SK-N-SH (cell line): ENCODE results near the gene IMPG1. TPM values are rescaled to one million over a fixed set of nuclear protein-coding genes. Genes with fewer than 3 reads are reported as not detected.

Experiments used
- CTCF ChIA-PET: fragments of 300-600, 350-600 bp; formaldehyde crosslinking; extraction: SDS; loops from one replicate; lab custom pipeline; 2021; lab: Yijun Ruan, JAX
- POLR2A ChIA-PET: fragments of 350-600 bp; sonication (Branson Sonifier 250); formaldehyde crosslinking; extraction: SDS; loops from one replicate; lab custom pipeline; 2020; ENCODE audit warnings: antibody characterized with exemption, inconsistent platforms; lab: Yijun Ruan, JAX
- DNase-seq: peaks from one replicate; pipeline ENCODE4 v3.0.0; 2012
- H2AFZ ChIP-seq: fragments of 200-600 bp; sonication (generic); 2 replicates; pipeline ENCODE4 v1.8.1; 2016; ENCODE audit warnings: antibody characterized with exemption, mild to moderate bottlenecking, low read depth
- H3F3A ChIP-seq: fragments of 200-600 bp; sonication (generic); replicated peaks from 2 replicates; pipeline ENCODE3; 2016; ENCODE audit warnings: antibody characterized with exemption, mild to moderate bottlenecking; ENCODE audit not compliant: insufficient read depth
- H3K27ac ChIP-seq, 2 experiments: fragments of 200-500 bp in 1 of 2; fragments of 200-600 bp in 1 of 2; sonication (Bioruptor generic) in 1 of 2; sonication (generic), shearing (Covaris generic) in 1 of 2; 2 replicates each; pipeline versions ENCODE4 v1.5.1 to v1.6.1; 2014 to 2016; ENCODE audit warnings: low read depth in 2 of 2, inconsistent platforms in 1 of 2, low read length in 1 of 2, mild to moderate bottlenecking in 1 of 2, mixed read lengths in 1 of 2
- H3K27me3 ChIP-seq: fragments of 200-600 bp; sonication (generic), shearing (Covaris generic); 2 replicates; pipeline ENCODE4 v1.6.1; 2016; ENCODE audit warnings: mixed run types; ENCODE audit not compliant: insufficient read depth
- H3K36me3 ChIP-seq, 2 experiments: fragments of 200-500 bp in 1 of 2; fragments of 200-600 bp in 1 of 2; sonication (Bioruptor generic) in 1 of 2; sonication (generic) in 1 of 2; replicated peaks in 1 of 2; 2 replicates each; pipeline versions ENCODE3 to v1.5.1; 2014 to 2016; ENCODE audit warnings: low read length in 1 of 2, mild to moderate bottlenecking in 1 of 2; ENCODE audit not compliant: insufficient read depth in 2 of 2, control insufficient read depth in 1 of 2
- H3K4me1 ChIP-seq, 2 experiments: fragments of 200-500 bp in 1 of 2; fragments of 200-600 bp in 1 of 2; sonication (Bioruptor generic) in 1 of 2; sonication (generic), shearing (Covaris generic) in 1 of 2; 2 replicates each; pipeline versions ENCODE4 v1.5.1 to v1.6.1; 2014 to 2016; ENCODE audit warnings: low read depth in 1 of 2, low read length in 1 of 2, mixed run types in 1 of 2; ENCODE audit not compliant: insufficient read depth in 2 of 2, control insufficient read depth in 1 of 2
- H3K4me2 ChIP-seq: fragments of 200-600 bp; sonication (generic), shearing (Covaris generic); 2 replicates; pipeline ENCODE4 v1.6.1; 2017; ENCODE audit warnings: mixed run types
- H3K4me3 ChIP-seq, 2 experiments: fragments of 200-500 bp in 1 of 2; fragments of 200-600 bp in 1 of 2; sonication (Bioruptor generic) in 1 of 2; sonication (generic), shearing (Covaris generic) in 1 of 2; 2 replicates each; pipeline versions ENCODE4 v1.5.1 to v1.8.1; 2014 to 2016; ENCODE audit warnings: low read depth in 2 of 2, inconsistent platforms in 1 of 2, low read length in 1 of 2, mild to moderate bottlenecking in 1 of 2, mixed read lengths in 1 of 2, moderate library complexity in 1 of 2
- H3K79me2 ChIP-seq: fragments of 200-600 bp; sonication (generic); 2 replicates; pipeline ENCODE4 v1.8.1; 2017; ENCODE audit warnings: mild to moderate bottlenecking; ENCODE audit not compliant: insufficient read depth
- H3K9ac ChIP-seq: fragments of 200-600 bp; sonication (generic); 2 replicates; pipeline ENCODE4 v1.6.1; 2017; ENCODE audit warnings: mixed run types
- H3K9me2 ChIP-seq: fragments of 200-600 bp; sonication (generic); 2 replicates; pipeline ENCODE4 v1.6.1; 2017; ENCODE audit warnings: mixed run types
- H3K9me3 ChIP-seq: fragments of 200-600 bp; sonication (generic); 2 replicates; pipeline ENCODE4 v1.6.1; 2017; ENCODE audit warnings: mixed run types, mild to moderate bottlenecking, moderate library complexity
- H4K20me1 ChIP-seq: fragments of 200-600 bp; sonication (generic); 2 replicates; pipeline ENCODE4 v1.6.1; 2017; ENCODE audit warnings: mild to moderate bottlenecking, mixed run types; ENCODE audit not compliant: insufficient read depth
- ELF1 ChIP-seq: IDR thresholded peaks from 2 replicates; pipeline ENCODE4 v1.4.0; 2012
- EP300 ChIP-seq, 2 experiments: IDR thresholded peaks; 2 replicates each; pipeline versions ENCODE4 v1.4.0 to v1.6.1; 2012; ENCODE audit warnings: borderline replicate concordance in 1 of 2, low read depth in 1 of 2, low read length in 1 of 2
- FOSL2 ChIP-seq: IDR thresholded peaks from 2 replicates; pipeline ENCODE4 v1.4.0; 2012; ENCODE audit warnings: low read depth, mild to moderate bottlenecking, moderate library complexity, borderline replicate concordance
- GABPA ChIP-seq: IDR thresholded peaks from 2 replicates; pipeline ENCODE4 v1.4.0; 2012; ENCODE audit warnings: low read depth, mild to moderate bottlenecking
- GATA2 ChIP-seq: sonication (generic); formaldehyde crosslinking; IDR thresholded peaks from 2 replicates; pipeline ENCODE4 v1.5.0; 2020; ENCODE audit warnings: mild to moderate bottlenecking, missing genetic modification reagents
- MEF2A ChIP-seq: IDR thresholded peaks from 2 replicates; pipeline ENCODE4 v1.4.0; 2012; ENCODE audit warnings: low read depth, borderline replicate concordance
- MXI1 ChIP-seq: IDR thresholded peaks from 2 replicates; pipeline ENCODE4 v1.6.1; 2012; ENCODE audit warnings: mild to moderate bottlenecking, low read depth, low read length, improper control_type of control experiment
- NFIC ChIP-seq: IDR thresholded peaks from 2 replicates; pipeline ENCODE4 v1.4.0; 2012; ENCODE audit warnings: borderline replicate concordance
- NRF1 ChIP-seq: IDR thresholded peaks from 2 replicates; pipeline ENCODE4 v1.6.1; 2012; ENCODE audit warnings: low read depth, mild to moderate bottlenecking, low read length
- POLR2AphosphoS5 ChIP-seq: IDR thresholded peaks from 2 replicates; pipeline ENCODE4 v1.6.1; 2012; ENCODE audit warnings: low read depth, low read length
- RAD21 ChIP-seq: IDR thresholded peaks from 2 replicates; pipeline ENCODE4 v1.6.1; 2012; ENCODE audit warnings: mild to moderate bottlenecking, low read length
- RCOR1 ChIP-seq: fragments of 150-350 bp; IDR thresholded peaks from 2 replicates; pipeline ENCODE4 v1.6.1; 2017; ENCODE audit warnings: antibody characterized with exemption, low read length
- RXRA ChIP-seq: IDR thresholded peaks from 2 replicates; pipeline ENCODE4 v1.4.0; 2012; ENCODE audit warnings: low read depth, mild to moderate bottlenecking, borderline replicate concordance
- TCF12 ChIP-seq: IDR thresholded peaks from 2 replicates; pipeline ENCODE4 v1.4.0; 2012
- YY1 ChIP-seq: IDR thresholded peaks from 2 replicates; pipeline ENCODE4 v1.4.0; 2012; ENCODE audit warnings: low read depth, mild to moderate bottlenecking
- WGBS: methylation state at CpG from one replicate; pipeline ENCODE4 v1.1.6; 2017; ENCODE audit warnings: low lambda C conversion rate; 5-methylcytosine and 5-hydroxymethylcytosine counted together
- polyA plus RNA-seq, 3 experiments: library from polyadenylated mRNA; depleted of rRNA; stranded (reverse); fragments of >200 nt; gene quantifications; 2 replicates each; pipeline ENCODE4 v1.2.3, GENCODE V29; 2012
- TF ChIP-seq, protein P1 (sequence below): fragments of 150-350 bp; IDR thresholded peaks from 2 replicates; pipeline ENCODE4 v1.6.1; 2016; ENCODE audit warnings: mild to moderate bottlenecking, low read depth, low read length
- TF ChIP-seq, protein P2 (sequence below): IDR thresholded peaks from 2 replicates; pipeline ENCODE4 v1.6.1; 2012; ENCODE audit warnings: mild to moderate bottlenecking, low read depth, low read length, moderate library complexity
- TF ChIP-seq, protein P3 (sequence below): IDR thresholded peaks from 2 replicates; pipeline ENCODE4 v1.4.0; 2012; ENCODE audit warnings: low read depth, borderline replicate concordance
- TF ChIP-seq, protein P4 (sequence below): IDR thresholded peaks from 2 replicates; pipeline ENCODE4 v1.4.0; 2012; ENCODE audit warnings: low read depth
- TF ChIP-seq, protein P5 (sequence below): IDR thresholded peaks from 2 replicates; pipeline ENCODE4 v1.4.0; 2012; ENCODE audit warnings: low read depth, borderline replicate concordance

Gene IMPG1
- polyA plus RNA-seq, 1 of the 3 experiments (the other 2 are of a cell fraction), result not detected

DNA sequence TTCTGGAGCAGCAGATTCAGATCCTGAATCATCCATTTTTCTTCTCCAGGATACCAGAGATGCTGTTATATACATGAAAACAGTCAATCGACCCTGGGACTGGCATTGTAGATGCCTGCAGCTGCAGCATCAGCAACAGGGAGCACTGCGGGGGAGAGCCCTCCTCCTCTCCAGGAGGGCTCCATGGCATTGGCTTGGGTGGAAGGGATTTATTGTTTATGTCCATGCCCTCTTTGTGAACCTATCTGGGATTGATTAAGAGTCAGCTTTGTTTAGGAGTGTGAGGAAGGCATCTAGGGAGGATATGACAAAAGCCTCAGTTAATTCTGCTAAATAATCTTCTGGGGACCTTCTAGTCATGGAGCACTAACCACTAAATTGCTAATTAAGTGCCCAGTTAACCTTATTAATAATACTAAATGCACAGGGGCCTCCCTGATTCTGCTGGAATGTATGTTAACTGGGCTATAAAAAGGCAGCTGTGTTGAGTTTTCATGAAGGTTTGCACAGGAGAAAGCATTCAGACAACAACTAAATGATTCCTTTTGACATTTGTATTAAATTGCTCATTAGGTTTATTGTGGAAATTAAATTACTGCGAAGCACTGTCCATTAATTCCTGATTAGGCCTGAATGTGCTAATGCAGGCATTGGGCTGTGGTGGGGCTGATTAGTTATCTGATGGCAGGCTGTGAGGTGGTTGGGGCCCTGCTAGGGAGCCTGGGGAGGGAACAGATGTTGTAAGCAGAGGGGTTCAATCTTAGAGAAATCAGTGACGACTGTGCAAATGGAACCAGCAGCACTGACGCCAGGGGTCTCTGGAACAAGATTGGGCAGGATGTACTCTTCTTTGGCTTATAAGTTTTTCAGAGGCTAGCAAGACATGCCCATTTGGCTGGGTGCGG, 57.6 kb downstream of the IMPG1 start:
- H3K27ac ChIP-seq, result peak overlapping the region in 1 of 2 experiments; percentile 30; a peak in 1 of 4 replicates
- H3K4me1 ChIP-seq, result peaks cover 0 to 12% of the 10 kb centered on the region in 2 experiments; a peak in 1 of 4 replicates
- no peaks in the 10 kb centered on the region for H3K9me3 ChIP-seq
- H3F3A ChIP-seq, result no peaks in the 10 kb centered on the region
- no peaks in the 10 kb centered on the region for H3K36me3 ChIP-seq
- DNase-seq, result peak; percentile 15
- no peaks in the 10 kb centered on the region for H3K9me2 ChIP-seq
- no peaks in the 10 kb centered on the region for H3K79me2 ChIP-seq
- 18% methylated on average over 6 of the region's 6 CpGs for WGBS
- H3K4me3 ChIP-seq, result no peak overlapping the region
- no peaks in the 10 kb centered on the region for H4K20me1 ChIP-seq
- TF ChIP-seq GATA2 (CRISPR knock-in tag) (no peak), ELF1 (no peak), NRF1 (no peak), RCOR1 (no peak), TCF12 (no peak)
- TF ChIP-seq, protein P1, sequence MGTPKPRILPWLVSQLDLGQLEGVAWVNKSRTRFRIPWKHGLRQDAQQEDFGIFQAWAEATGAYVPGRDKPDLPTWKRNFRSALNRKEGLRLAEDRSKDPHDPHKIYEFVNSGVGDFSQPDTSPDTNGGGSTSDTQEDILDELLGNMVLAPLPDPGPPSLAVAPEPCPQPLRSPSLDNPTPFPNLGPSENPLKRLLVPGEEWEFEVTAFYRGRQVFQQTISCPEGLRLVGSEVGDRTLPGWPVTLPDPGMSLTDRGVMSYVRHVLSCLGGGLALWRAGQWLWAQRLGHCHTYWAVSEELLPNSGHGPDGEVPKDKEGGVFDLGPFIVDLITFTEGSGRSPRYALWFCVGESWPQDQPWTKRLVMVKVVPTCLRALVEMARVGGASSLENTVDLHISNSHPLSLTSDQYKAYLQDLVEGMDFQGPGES, result no peak
- TF ChIP-seq, protein P2, sequence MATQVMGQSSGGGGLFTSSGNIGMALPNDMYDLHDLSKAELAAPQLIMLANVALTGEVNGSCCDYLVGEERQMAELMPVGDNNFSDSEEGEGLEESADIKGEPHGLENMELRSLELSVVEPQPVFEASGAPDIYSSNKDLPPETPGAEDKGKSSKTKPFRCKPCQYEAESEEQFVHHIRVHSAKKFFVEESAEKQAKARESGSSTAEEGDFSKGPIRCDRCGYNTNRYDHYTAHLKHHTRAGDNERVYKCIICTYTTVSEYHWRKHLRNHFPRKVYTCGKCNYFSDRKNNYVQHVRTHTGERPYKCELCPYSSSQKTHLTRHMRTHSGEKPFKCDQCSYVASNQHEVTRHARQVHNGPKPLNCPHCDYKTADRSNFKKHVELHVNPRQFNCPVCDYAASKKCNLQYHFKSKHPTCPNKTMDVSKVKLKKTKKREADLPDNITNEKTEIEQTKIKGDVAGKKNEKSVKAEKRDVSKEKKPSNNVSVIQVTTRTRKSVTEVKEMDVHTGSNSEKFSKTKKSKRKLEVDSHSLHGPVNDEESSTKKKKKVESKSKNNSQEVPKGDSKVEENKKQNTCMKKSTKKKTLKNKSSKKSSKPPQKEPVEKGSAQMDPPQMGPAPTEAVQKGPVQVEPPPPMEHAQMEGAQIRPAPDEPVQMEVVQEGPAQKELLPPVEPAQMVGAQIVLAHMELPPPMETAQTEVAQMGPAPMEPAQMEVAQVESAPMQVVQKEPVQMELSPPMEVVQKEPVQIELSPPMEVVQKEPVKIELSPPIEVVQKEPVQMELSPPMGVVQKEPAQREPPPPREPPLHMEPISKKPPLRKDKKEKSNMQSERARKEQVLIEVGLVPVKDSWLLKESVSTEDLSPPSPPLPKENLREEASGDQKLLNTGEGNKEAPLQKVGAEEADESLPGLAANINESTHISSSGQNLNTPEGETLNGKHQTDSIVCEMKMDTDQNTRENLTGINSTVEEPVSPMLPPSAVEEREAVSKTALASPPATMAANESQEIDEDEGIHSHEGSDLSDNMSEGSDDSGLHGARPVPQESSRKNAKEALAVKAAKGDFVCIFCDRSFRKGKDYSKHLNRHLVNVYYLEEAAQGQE, result no peak
- H3K9ac ChIP-seq, result no peak overlapping the region
- CTCF ChIA-PET, result no interaction called here
- H3K27me3 ChIP-seq, result no peaks in the 10 kb centered on the region
- no peak overlapping the region for H3K4me2 ChIP-seq
- POLR2A ChIA-PET, result no interaction called here
- H2AFZ ChIP-seq, result no peak overlapping the region

DNA sequence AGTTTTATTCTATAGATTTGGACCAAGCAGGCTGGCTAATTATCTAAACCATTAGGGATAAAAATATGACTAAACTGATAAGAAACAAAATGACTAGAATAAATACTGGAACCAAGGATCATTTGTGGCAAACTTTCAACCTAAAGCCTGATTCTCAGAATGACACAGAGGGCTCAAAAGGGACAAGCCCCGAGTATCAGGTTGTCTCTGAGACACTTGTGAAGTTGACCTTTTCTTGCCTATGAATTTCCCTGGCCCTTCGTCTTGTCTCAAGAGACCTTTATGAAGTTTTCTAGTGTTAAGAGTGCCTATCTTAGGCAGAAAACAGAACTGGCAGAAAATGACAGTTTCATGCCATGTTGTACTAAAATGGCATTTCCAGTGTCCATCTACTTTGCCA, 68.3 kb downstream of the IMPG1 start:
- Histone ChIP-seq H3K4me2 (no peak overlapping the region), H4K20me1 (no peaks in the 10 kb centered on the region), H3K4me1 (no peaks in the 10 kb centered on the region), H3K9me3 (no peaks in the 10 kb centered on the region), H3K27me3 (no peaks in the 10 kb centered on the region), H3K9me2 (no peaks in the 10 kb centered on the region), H3K9ac (no peak overlapping the region), H2AFZ (no peak overlapping the region), H3K36me3 (no peaks in the 10 kb centered on the region), H3F3A (no peaks in the 10 kb centered on the region), H3K79me2 (no peaks in the 10 kb centered on the region), H3K27ac (no peak overlapping the region), H3K4me3 (no peak overlapping the region)
- 4% methylated on average over 2 of the region's 2 CpGs for WGBS
- ChIA-PET CTCF (no interaction called here), POLR2A (no interaction called here)
- no peak for DNase-seq
- no peak for TF ChIP-seq RAD21
- TF ChIP-seq POLR2AphosphoS5, result no peak
- TF ChIP-seq, protein P3, sequence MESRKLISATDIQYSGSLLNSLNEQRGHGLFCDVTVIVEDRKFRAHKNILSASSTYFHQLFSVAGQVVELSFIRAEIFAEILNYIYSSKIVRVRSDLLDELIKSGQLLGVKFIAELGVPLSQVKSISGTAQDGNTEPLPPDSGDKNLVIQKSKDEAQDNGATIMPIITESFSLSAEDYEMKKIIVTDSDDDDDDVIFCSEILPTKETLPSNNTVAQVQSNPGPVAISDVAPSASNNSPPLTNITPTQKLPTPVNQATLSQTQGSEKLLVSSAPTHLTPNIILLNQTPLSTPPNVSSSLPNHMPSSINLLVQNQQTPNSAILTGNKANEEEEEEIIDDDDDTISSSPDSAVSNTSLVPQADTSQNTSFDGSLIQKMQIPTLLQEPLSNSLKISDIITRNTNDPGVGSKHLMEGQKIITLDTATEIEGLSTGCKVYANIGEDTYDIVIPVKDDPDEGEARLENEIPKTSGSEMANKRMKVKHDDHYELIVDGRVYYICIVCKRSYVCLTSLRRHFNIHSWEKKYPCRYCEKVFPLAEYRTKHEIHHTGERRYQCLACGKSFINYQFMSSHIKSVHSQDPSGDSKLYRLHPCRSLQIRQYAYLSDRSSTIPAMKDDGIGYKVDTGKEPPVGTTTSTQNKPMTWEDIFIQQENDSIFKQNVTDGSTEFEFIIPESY, result no peak
- no peak for TF ChIP-seq RXRA
- TF ChIP-seq FOSL2, result no peak
- no peak for TF ChIP-seq NFIC
- TF ChIP-seq YY1, result no peak
- TF ChIP-seq, protein P4, sequence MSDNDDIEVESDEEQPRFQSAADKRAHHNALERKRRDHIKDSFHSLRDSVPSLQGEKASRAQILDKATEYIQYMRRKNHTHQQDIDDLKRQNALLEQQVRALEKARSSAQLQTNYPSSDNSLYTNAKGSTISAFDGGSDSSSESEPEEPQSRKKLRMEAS, result no peak
- TF ChIP-seq MXI1, result no peak
- no peak for TF ChIP-seq GABPA
- no peak for TF ChIP-seq EP300 (IDR thresholded peaks at IDR 0.05; ENCODE audit: borderline replicate concordance in 1 of 2, low read depth in 1 of 2, low read length in 1 of 2)
- no peak for TF ChIP-seq TCF12
- TF ChIP-seq, protein P5, sequence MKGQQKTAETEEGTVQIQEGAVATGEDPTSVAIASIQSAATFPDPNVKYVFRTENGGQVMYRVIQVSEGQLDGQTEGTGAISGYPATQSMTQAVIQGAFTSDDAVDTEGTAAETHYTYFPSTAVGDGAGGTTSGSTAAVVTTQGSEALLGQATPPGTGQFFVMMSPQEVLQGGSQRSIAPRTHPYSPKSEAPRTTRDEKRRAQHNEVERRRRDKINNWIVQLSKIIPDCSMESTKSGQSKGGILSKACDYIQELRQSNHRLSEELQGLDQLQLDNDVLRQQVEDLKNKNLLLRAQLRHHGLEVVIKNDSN, result no peak
- TF ChIP-seq MEF2A, result no peak
